Heart left ventricle (tissue), 16 donors: ENCODE data around the gene SLC35G3. TPM values are rescaled to one million over a fixed set of nuclear protein-coding genes. Genes with fewer than 3 reads are reported as not detected.
A peak's percentile ranks its signal among the peaks of the same experiment; 100 is the strongest.
"Not testable (repeated sequence)": the region's sequence is repeated elsewhere in the genome, so short reads cannot be mapped to it uniquely, and the experiment has no call there.

ENCODE experiments used
- ATAC-seq, 4 donors: fragments of 200-7000 bp; cut with Tn5 transposase; one replicate each; pipeline ENCODE4 v1.9.1; 2020 to 2022; ENCODE audit warnings: moderate library complexity in 4 of 4, mild to moderate bottlenecking in 3 of 4, moderate number of reproducible peaks in 1 of 4
- DNase-seq, 5 donors: peaks; one replicate each; pipeline ENCODE4 v3.0.0-alpha.2; 2020
- H3K27ac ChIP-seq, 12 donors: fragments of 200-600 bp; sonication (generic) in 4 of 12; one replicate each; pipeline versions ENCODE4 v1.5.0 to v1.8.0; 2016 to 2022; ENCODE audit warnings: mild to moderate bottlenecking in 2 of 12
- H3K27me3 ChIP-seq, 9 donors: fragments of 200-600 bp; sonication (generic) in 2 of 9; one replicate each; pipeline versions ENCODE4 v1.5.1 to v1.8.0; 2016 to 2022; ENCODE audit warnings: mild to moderate bottlenecking in 3 of 9
- H3K36me3 ChIP-seq, 9 donors: fragments of 200-600 bp; sonication (generic) in 2 of 9; one replicate each; pipeline versions ENCODE4 v1.5.0 to v1.8.0; 2018 to 2022; ENCODE audit warnings: mild to moderate bottlenecking in 2 of 9
- H3K4me1 ChIP-seq, 12 donors: fragments of 200-600 bp; sonication (generic) in 4 of 12; one replicate each; pipeline versions ENCODE4 v1.5.0 to v1.8.0; 2016 to 2022; ENCODE audit warnings: mild to moderate bottlenecking in 3 of 12
- H3K4me3 ChIP-seq, 12 donors: fragments of 200-600 bp; sonication (generic) in 4 of 12; one replicate each; pipeline versions ENCODE4 v1.5.0 to v1.8.0; 2017 to 2022; ENCODE audit warnings: mild to moderate bottlenecking in 9 of 12, moderate library complexity in 4 of 12
- H3K9me3 ChIP-seq, 12 donors: fragments of 200-600 bp; sonication (generic) in 4 of 12; one replicate each; pipeline versions ENCODE4 v1.5.0 to v1.8.0; 2016 to 2022; ENCODE audit warnings: mild to moderate bottlenecking in 1 of 12
- CTCF ChIP-seq, 12 donors: fragments of 200-600 bp; sonication (generic) in 4 of 12; IDR thresholded peaks; one replicate each; pipeline versions ENCODE4 v1.5.0 to v1.8.0; 2018 to 2022; ENCODE audit warnings: antibody characterized with exemption in 12 of 12, mild to moderate bottlenecking in 5 of 12
- POLR2A ChIP-seq, 2 donors: fragments of 450-650 bp; IDR thresholded peaks; one replicate each; pipeline ENCODE4 v1.6.1; 2017; ENCODE audit warnings: antibody characterized with exemption in 2 of 2, mild to moderate bottlenecking in 2 of 2, moderate library complexity in 2 of 2
- WGBS, 4 donors: extraction: QIAGEN DNeasy Blood & Tissue Kit in 2 of 4; methylation state at CpG; one replicate each; pipeline versions ENCODE4 v1.1.5 to v1.1.7; 2013 to 2018; 5-methylcytosine and 5-hydroxymethylcytosine counted together
- intact Hi-C, 10 donors: fragments of 100-400 bp; cut with DNase I; formaldehyde crosslinking; loops; one replicate each; pipeline versions ENCODE4 v1.11.1 to v1.14.2; 2022
- polyA plus RNA-seq, 2 donors: library from polyadenylated mRNA; stranded (reverse); fragments of 200-250 nt; gene quantifications; one replicate each; pipeline ENCODE4 v1.2.3, GENCODE V29; 2013
- total RNA-seq, 9 donors: library from RNA; depleted of rRNA in 2 of 9; stranded (reverse); fragments of >200 nt in 2 of 9; fragmentation: NEBNext Ultra II Directional in 3 of 9; extraction: Animal tissue kit (Norgen Biotek cat#: 25700) in 3 of 9; gene quantifications; one replicate each; pipeline versions ENCODE4 v1.1.0 to v1.2.4, GENCODE V29; 2016 to 2023
- donor health status: ischemic (EF 13 %, LVEDD 7.1; RV severe dilation, severe dysfunction).
- donor health status: healthy with polysubstance abuse.
- donor health status: DM: no; HTN: yes; CAD: no.
- donor health status: DM: no; HTN: no; CAD: no.
- donor health status: ischemic (EF 25% LVEDD 6.9; RV normal size, moderate dysfunction).
- donor health status: ischemic (EF 25% LVEDD 5.7; RV mildly dilated, moderate dysfunction).
- donor health status: healthy.
- donor health status: DM: yes; HTN: yes; CAD: no.
- donor health status: ischemic (EF 35%, LVEDD 5.7; RV mildly dilated, moderate dysfunction).
- donor health status: nonischemic (EF 11% LVEDD 7.7; RV severe dilation, severe dysfunction).
- donor health status: DM: yes; HTN: yes; CAD: no.
- donor health status: PGD.
- donor health status: ischemic (EF 29% LVEDD 5.4; RV normal size, mild dysfunction).
- donor health status: nonischemic (EF 23%, LVEDD 6.1; RV moderate dilation, normal function).

The SLC35G3 gene
- total and polyA plus RNA-seq, 11 donors: not detected

- intact Hi-C loops: loop anchor here in 4 of 10 donors (10.0 kb wide), 4 partner anchors 68 to 568 kb away; partner anchors contain the start of gene SLFN5 (in 1 of the 4)
- no peak for ATAC-seq
Measured at GRCh38 chr17:35176897-35177296, 17.3 kb downstream of the SLC35G3 start.

GRCh38 chr17:35175638-35176415 lies 18.4 kb downstream of the SLC35G3 start:
- intact Hi-C loops: loop anchor here in 4 of 10 donors (10.0 kb wide), 4 partner anchors 69 to 569 kb away; partner anchors contain the start of gene SLFN5 (in 1 of the 4)
- no peaks in the 10 kb centered on the region for H3K27me3 ChIP-seq
- H3K27ac ChIP-seq: no peak overlapping the region
- peaks cover 0 to 2% (median 0%) of the 10 kb centered on the region in 12 donors for H3K9me3 ChIP-seq
- peaks cover 0 to 82% (median 22%) of the 10 kb centered on the region in 9 donors for H3K36me3 ChIP-seq
- DNase-seq: no peak
- TF ChIP-seq POLR2A (IDR thresholded peaks at IDR 0.05) (no peak), CTCF (IDR thresholded peaks at IDR 0.05) (no peak)
- H3K4me3 ChIP-seq: no peak overlapping the region
- peak in 3 of 4 donors; percentile 26 to 55 (median 48) for ATAC-seq
- peaks cover 0 to 11% (median 0%) of the 10 kb centered on the region in 12 donors for H3K4me1 ChIP-seq
- 68 to 79% (median 70%) methylated on average over 9 of the region's 9 CpGs for WGBS, 4 donors

More at GRCh38 chr17:35176897-35177296, 17.3 kb downstream of the SLC35G3 start:
- 73 to 84% (median 78%) methylated on average over 8 of the region's 8 CpGs for WGBS, 4 donors
- TF ChIP-seq POLR2A (IDR thresholded peaks at IDR 0.05) (no peak), CTCF (IDR thresholded peaks at IDR 0.05) (no peak)
- no peaks in the 10 kb centered on the region for H3K27me3 ChIP-seq
- H3K4me1 ChIP-seq: peaks cover 0 to 11% (median 0%) of the 10 kb centered on the region in 12 donors
- H3K9me3 ChIP-seq: peaks cover 0 to 2% (median 0%) of the 10 kb centered on the region in 12 donors
- H3K27ac ChIP-seq: no peak overlapping the region
- peaks cover 0 to 82% (median 26%) of the 10 kb centered on the region in 9 donors for H3K36me3 ChIP-seq
- DNase-seq: no peak
- no peak overlapping the region for H3K4me3 ChIP-seq

- TF ChIP-seq POLR2A (IDR thresholded peaks at IDR 0.05) (no peak), CTCF (IDR thresholded peaks at IDR 0.05) (no peak)
- Histone ChIP-seq H3K36me3 (peaks cover 0 to 82% (median 18%) of the 10 kb centered on the region in 9 donors), H3K27me3 (no peaks in the 10 kb centered on the region), H3K27ac (no peak overlapping the region), H3K9me3 (peaks cover 0 to 2% (median 0%) of the 10 kb centered on the region in 12 donors), H3K4me1 (peaks cover 0 to 11% (median 0%) of the 10 kb centered on the region in 12 donors), H3K4me3 (no peak overlapping the region)
- DNase-seq (no peak), ATAC-seq (peak in 1 of 4 donors; percentile 14)
- intact Hi-C loops: loop anchor here in 9 of 10 donors (5.0 to 10.0 kb wide), 8 partner anchors 67 to 572 kb away; partner anchors contain the start of genes SLFN12L (in 3 of the 9) and SLFN5 (in 2 of the 9)
- WGBS, 4 donors: 91 to 93% (median 92%) methylated on average over 2 of the region's 2 CpGs
Measured at GRCh38 chr17:35174835-35175334, 19.3 kb downstream of the SLC35G3 start.

GRCh38 chr17:35172321-35172720 lies 21.9 kb downstream of the SLC35G3 start:
- not testable (repeated sequence) for DNase-seq, H3K4me3 ChIP-seq, ATAC-seq, H3K27ac ChIP-seq, H3K9me3 ChIP-seq, H3K27me3 ChIP-seq
- WGBS, 4 donors: 82 to 96% (median 89%) methylated on average over 2 to 3 of the region's 3 CpGs
- peaks cover 0 to 84% (median 20%) of the 10 kb centered on the region in 9 donors for H3K36me3 ChIP-seq
- H3K4me1 ChIP-seq: peaks cover 0 to 11% (median 0%) of the 10 kb centered on the region in 12 donors
- intact Hi-C loops: loop anchor here in 9 of 10 donors (5.0 to 10.0 kb wide), 8 partner anchors 70 to 575 kb away; partner anchors contain the start of genes SLFN12L (in 3 of the 9) and SLFN5 (in 2 of the 9)
